HG02642 (cell line): ENCODE results near the gene ATP9B.
A peak's percentile ranks its signal among the peaks of the same experiment; 100 is the strongest.

Experiments used
- ATAC-seq: cut with Tn5 transposase; IDR thresholded peaks from one replicate; pipeline ENCODE4 v1.9.1; 2021; ENCODE audit warnings: mild to moderate bottlenecking; ENCODE audit not compliant: unreplicated experiment, poor library complexity

The ATP9B gene

GRCh38 chr18:79339094-79339908, 270.1 kb downstream of the ATP9B start:
- ATAC-seq: no peak

DNA sequence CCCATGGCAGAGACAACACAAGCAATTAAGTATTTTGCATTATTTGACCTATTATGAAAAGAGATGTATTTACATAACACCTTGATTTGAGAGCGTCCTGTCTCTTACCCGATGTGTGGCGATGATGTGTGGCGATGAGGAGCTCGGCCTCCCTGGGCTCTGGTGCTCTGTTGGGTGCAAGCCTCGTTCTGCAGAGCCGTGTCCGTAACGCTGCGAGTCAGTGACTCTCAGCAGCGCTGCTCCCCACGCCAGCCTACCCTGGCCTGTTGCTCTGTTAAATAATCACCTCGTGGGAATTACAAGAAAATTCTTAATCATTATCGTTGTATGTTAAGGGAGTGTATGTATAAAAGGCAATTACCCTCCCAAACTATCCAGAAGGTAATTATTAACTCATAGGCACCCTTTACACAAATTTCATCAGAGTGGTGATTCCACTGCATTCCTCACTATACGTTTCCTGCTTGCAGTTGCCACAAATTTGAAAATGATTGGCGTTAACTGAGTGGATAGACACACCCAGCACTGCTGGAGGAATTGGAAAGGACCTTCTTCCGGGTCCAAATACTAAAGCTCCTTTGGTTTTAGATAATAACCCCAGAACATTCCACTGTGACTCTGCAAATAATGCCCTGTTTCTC, 274.5 kb downstream of the ATP9B start:
- ATAC-seq: no peak

GRCh38 chr18:79344208-79344581, 275.0 kb downstream of the ATP9B start:
- ATAC-seq: no peak

DNA sequence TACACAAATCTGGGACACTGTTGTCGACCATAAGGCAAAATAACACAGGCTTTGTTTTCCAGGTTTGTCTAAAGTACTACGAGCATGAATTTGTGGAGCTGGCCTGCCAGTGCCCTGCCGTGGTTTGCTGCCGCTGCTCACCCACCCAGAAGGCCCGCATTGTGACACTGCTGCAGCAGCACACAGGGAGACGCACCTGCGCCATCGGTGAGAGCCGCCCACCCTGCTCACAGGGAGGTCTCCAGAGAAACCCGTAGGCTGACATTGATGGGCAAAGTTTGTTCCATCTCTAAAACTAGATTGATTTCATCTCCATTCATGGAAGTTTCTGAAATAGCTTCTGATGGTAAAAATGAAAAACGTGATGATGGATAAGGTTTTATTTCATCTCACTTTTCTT, 276.2 kb downstream of the ATP9B start:
- no peak for ATAC-seq

- no peak for ATAC-seq
Observed at GRCh38 chr18:79345981-79346380, 276.8 kb downstream of the ATP9B start.

GRCh38 chr18:79348066-79348465, 278.9 kb downstream of the ATP9B start:
- ATAC-seq: no peak

DNA sequence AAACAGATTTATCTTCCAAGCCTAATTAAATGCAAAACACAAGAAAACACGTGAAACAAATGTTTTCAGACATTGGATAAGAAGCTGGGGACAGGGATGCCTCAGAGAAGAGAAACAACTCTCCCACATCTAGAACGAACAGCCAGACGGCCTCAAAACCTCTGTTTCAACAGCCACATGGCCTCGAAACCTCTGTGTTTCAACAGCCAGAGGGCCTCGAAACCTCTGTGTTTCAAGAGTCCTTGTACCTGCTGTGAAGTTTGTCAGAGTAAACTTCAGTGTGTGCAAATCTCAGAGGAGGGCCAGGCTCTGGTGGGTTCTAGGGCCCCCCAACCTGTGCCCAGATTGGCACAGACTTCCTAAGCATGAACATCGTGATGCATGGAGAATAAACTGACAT, 283.2 kb downstream of the ATP9B start:
- ATAC-seq: no peak

DNA sequence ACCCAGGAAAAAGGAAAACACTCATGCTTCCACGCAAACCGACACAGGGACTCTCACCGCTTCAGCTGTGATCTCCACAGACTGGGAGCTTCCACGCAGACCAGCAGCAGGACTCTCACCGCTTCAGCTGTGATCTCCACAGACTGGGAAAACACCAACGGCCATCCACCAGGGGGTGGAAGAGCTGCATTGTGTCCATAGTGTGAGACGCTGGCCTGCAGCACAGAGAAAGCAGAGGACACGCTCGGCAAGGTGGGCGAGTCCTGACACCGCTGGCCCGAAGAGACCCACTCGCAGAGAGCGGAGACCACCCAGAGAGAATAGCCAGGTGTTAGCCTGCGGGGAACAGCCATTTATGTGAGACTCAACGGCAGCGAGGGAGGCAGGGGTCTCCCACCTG, 284.1 kb downstream of the ATP9B start:
- no peak for ATAC-seq

DNA sequence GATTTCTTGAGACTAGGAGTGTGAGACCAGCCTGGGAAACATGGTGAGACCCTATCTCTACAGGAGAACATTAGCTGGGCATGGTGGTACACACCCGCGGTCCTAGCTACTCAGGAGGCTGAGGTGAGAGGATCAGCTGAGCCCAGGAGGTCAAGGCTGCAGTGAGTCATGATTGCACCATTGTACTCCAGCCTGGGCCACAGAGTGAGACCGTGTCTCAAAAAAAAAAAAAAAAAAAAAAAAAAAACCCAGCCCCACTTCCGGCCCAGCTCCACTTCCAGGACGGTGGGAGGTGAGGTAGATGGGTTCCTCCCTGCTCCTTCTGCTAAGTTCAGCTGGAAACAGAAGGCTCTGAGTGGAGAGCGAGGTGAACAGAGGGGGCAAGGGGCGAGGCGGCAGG, 285.2 kb downstream of the ATP9B start:
- no peak for ATAC-seq

GRCh38 chr18:79355433-79356335, 286.5 kb downstream of the ATP9B start:
- ATAC-seq: peak; percentile 39

- ATAC-seq: peak; percentile 85
Observed at GRCh38 chr18:79356435-79356834, 287.2 kb downstream of the ATP9B start.

DNA sequence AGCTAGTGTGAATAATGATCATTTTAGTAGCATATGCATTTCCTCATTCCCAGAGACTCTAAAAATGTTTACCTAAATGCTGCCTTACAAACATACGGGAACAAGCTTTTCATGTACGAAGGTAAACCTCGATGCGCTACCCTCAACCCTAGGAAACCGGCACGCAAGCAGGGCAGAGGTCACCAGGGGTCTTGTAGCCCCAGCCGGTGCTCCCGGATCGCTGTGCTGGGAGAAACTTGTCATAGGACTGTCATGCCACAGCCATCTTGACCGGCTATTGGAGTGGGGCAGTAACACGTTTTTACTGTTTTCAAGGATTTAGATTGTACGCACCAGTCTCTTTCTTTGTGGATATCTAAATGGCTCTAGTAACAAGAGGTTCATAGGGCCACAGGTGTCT, 291.7 kb downstream of the ATP9B start:
- no peak for ATAC-seq

DNA sequence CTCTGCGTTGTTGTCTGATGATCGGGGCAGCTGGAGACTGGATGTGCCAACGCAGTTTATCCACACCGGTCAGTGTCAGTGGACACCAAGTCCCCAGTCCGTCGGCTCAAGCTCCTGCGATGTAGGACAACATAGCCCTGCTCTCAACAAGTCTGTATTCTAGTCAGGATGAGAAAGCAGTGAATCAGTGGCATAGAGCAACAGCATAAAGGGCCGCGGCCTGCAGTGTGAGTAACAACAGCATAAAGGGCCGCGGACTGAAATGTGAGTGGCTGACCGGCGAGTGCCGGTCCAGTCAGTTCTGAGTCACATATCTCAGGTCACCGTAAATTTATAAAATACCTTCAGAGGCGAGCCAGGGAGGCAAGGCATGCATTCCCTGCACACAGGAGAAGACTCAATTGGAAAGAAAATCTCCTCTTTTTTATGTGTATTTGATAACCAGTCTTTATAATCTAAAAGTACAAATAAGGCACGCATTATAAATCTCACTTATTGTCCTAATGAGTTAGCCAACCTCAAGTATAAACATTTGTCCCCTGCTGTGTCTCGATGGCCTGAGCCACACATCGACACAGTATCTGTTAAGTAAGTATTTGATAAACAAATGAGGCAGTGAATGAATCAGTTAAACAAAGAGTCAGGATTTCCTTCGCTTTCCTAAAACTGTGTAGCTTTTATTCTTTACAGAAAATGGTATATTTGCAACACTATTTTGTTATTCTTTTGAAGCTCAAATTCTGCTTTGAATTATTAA, 292.8 kb downstream of the ATP9B start:
- ATAC-seq: no peak

- no peak for ATAC-seq
Observed at GRCh38 chr18:79365701-79366100, 296.5 kb downstream of the ATP9B start.

DNA sequence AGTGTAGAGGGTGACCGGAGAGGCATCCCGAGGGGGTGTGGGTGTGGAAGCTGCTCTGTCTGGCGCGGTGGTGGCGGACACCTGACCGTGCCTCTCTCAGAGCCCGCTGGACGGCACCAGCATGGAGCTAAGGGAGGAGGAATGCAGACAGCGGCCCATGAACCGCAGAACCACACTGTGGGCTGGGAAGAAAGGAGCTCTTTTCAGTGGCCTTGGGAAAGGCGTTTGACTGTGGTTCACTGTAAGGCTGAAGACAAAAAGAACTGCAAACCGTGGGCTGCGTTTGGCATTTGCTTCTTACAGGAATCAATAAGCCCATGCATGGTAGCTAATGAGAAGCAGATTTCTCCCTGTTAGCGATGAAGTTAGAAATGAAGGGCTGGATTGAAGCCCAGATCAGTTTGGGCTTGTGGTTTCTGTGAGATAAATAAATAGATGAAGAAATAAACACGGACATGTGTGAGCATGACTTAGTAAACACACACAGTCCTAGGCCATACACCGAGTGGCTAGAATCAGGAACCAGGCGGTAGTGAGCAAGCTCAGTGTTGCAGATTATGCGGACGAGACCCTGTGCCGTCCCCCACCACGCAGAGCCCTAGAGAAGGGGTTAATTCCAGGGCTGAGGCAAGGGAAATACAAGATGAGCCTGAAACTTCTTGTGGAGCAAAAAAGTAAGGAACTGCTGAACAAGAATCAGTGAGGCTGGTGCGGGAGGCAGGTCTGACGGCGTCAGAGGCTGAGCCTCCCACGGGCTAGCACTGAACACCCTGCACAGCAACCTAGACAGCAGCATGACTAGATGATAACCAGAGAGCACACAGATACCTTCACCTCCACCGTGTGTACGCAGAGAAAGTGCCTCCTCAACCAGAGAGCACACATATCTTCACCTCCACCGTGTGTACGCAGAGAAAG, 297.2 kb downstream of the ATP9B start:
- ATAC-seq: no peak

- ATAC-seq: no peak
Observed at GRCh38 chr18:79367480-79367879, 298.3 kb downstream of the ATP9B start.

DNA sequence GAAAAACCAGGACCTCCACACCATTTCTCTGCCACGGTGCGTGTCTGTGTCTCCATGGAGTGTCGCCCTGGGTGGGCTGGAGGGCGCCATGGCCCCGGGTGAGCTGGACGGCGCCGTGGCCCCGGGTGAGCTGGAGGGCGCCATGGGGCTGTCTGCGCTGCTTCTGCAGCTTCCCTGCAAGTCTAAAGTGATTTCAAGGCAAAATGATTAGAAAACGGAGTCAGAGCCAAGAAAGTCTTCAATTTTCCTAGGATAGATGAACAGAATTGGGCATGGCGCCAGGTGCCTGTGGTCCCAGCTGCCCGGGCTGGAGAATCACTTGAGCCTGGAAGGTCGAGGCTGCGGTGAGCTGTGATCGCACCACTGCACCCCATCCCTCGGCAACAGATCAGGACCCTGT, 298.8 kb downstream of the ATP9B start:
- no peak for ATAC-seq

GRCh38 chr18:79368681-79369080, 299.5 kb downstream of the ATP9B start:
- ATAC-seq: no peak

GRCh38 chr18:79371561-79372121, 302.4 kb downstream of the ATP9B start:
- no peak for ATAC-seq
